NT2/D1 (cell line): ENCODE results near the gene FEM1B.

Experiments used
- YY1 ChIP-seq: IDR thresholded peaks from 2 replicates; pipeline ENCODE4 v1.6.1; 2011; ENCODE audit not compliant: insufficient read length, insufficient read depth
- ZNF274 ChIP-seq: IDR thresholded peaks from 2 replicates; pipeline ENCODE4 v1.6.1; 2011; ENCODE audit warnings: mild to moderate bottlenecking, low read depth, low read length

GRCh38 chr15:68301301-68301700 lies 23.8 kb downstream of the FEM1B start:
- TF ChIP-seq ZNF274: no peak
- no peak for TF ChIP-seq YY1
